ENCODE results near the gene THSD7A. TPM values are rescaled to one million over a fixed set of nuclear protein-coding genes. Genes with fewer than 3 reads are reported as not detected.

THSD7A gene
- total and polyA plus RNA-seq, 9 of the 15 experiments (the other 6 are each of a cell fraction or from before 2014, with no cell fraction given): 0.01 to 0.02 TPM; not detected in 7

DNA sequence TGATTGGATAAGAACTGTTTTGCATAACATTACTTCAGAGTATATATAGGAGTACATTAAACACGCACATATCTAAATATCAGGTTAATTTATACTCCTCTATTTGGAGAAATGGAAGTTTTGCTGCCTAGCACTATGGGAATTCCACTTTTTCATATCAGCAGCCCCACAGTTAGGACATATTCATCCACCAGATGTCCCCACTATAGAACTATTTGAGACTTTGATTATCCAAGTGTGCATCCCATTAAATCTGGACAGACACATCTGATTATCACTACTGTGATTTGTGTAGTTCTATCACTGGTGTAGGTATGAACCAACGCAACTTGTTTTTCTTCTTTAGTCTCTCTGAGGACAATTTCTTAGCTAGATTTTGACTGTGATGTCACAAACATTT lies 345.7 kb downstream of the THSD7A start:
- H3K4me1 ChIP-seq (replicated peaks in 1 of 2; ENCODE audit: control insufficient read depth in 2 of 2, insufficient read depth in 2 of 2, low read length in 2 of 2): no peaks in the 10 kb centered on the region
- H3K4me2 ChIP-seq (ENCODE audit: insufficient read depth, low read length): no peak overlapping the region
- in situ Hi-C loops (cut with MboI): no loop called here
- no peak overlapping the region for H3K27ac ChIP-seq (ENCODE audit: extremely low read depth, low read depth, low read length)
- no peaks in the 10 kb centered on the region for H3K79me2 ChIP-seq (ENCODE audit: control insufficient read depth, insufficient read depth, low read length)
- TF ChIP-seq MTF1 (CRISPR knock-in tag; IDR thresholded peaks at IDR 0.05; ENCODE audit: borderline replicate concordance) (no peak), ZNF3 (CRISPR knock-in tag; IDR thresholded peaks at IDR 0.05) (no peak)
- ChIA-PET CTCF (ENCODE audit: low intra/inter-chr PET ratio) (no interaction called here), POLR2A (no interaction called here)
- WGBS (ENCODE audit: insufficient coverage, low coverage, missing lambda C conversion rate): 0% methylated on average over 2 of the region's 2 CpGs
- no peak overlapping the region for H2AFZ ChIP-seq (ENCODE audit: low read depth, low read length)
- no peak for ATAC-seq
- no peaks in the 10 kb centered on the region for H3K27me3 ChIP-seq (ENCODE audit: control insufficient read depth in 2 of 2, insufficient read depth in 2 of 2, low read length in 2 of 2)
- H3K9me3 ChIP-seq (replicated peaks; ENCODE audit: control insufficient read depth, insufficient read depth, low read depth, low read length): peaks cover 1% of the 10 kb centered on the region; the same call in 1 of the 2 replicates
- no peak overlapping the region for H3K9ac ChIP-seq (ENCODE audit: insufficient read depth in 1 of 2, low read depth in 2 of 2, low read length in 2 of 2)
- no peak for DNase-seq (ENCODE audit: extremely low read depth in 1 of 4, low spot score in 3 of 4)
- H3K4me3 ChIP-seq: no peak overlapping the region
- no peaks in the 10 kb centered on the region for H4K20me1 ChIP-seq (replicated peaks; ENCODE audit: control insufficient read depth, insufficient read depth, low read length)
- no peaks in the 10 kb centered on the region for H3K36me3 ChIP-seq (ENCODE audit: control insufficient read depth, insufficient read depth, low read length)
- FAIRE-seq: no peak
- BruUV-seq (replicated peaks): no TSS peak
- intact Hi-C loops (cut with micrococcal nuclease): no loop called here
- no peaks in the 10 kb centered on the region for H3K9me1 ChIP-seq (ENCODE audit: control insufficient read depth, insufficient read depth, low read length)

DNA sequence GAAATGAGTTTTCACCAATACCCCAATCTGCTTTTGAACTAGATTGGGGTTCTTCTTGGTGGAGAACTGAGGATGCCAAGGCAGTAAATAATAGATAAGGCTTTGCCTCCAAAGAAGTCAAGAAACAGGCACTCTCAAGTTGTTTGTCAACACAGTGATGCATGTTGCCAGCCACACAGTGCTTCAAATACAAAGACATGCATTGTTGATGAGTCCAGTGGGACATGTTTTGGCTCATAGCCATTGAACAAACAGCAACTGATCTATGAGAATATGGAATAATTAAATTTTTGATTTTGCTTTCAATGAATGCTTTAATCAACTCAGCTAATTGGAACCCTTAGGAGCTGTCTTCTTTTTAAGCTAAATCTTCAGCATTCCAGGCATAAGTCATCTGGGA lies 346.4 kb downstream of the THSD7A start:
- intact Hi-C loops (cut with micrococcal nuclease) (no loop called here), in situ Hi-C loops (cut with MboI) (no loop called here)
- no peaks in the 10 kb centered on the region for H4K20me1 ChIP-seq (replicated peaks; ENCODE audit: control insufficient read depth, insufficient read depth, low read length)
- no peaks in the 10 kb centered on the region for H3K27me3 ChIP-seq (ENCODE audit: control insufficient read depth in 2 of 2, insufficient read depth in 2 of 2, low read length in 2 of 2)
- no peak overlapping the region for H3K9ac ChIP-seq (ENCODE audit: insufficient read depth in 1 of 2, low read depth in 2 of 2, low read length in 2 of 2)
- no peaks in the 10 kb centered on the region for H3K4me1 ChIP-seq (replicated peaks in 1 of 2; ENCODE audit: control insufficient read depth in 2 of 2, insufficient read depth in 2 of 2, low read length in 2 of 2)
- H3K4me3 ChIP-seq: no peak overlapping the region
- no peak overlapping the region for H3K4me2 ChIP-seq (ENCODE audit: insufficient read depth, low read length)
- ChIA-PET CTCF (ENCODE audit: low intra/inter-chr PET ratio) (no interaction called here), POLR2A (no interaction called here)
- ATAC-seq: no peak
- H3K36me3 ChIP-seq (ENCODE audit: control insufficient read depth, insufficient read depth, low read length): no peaks in the 10 kb centered on the region
- H3K9me3 ChIP-seq (replicated peaks; ENCODE audit: control insufficient read depth, insufficient read depth, low read depth, low read length): peaks cover 1% of the 10 kb centered on the region; the same call in 1 of the 2 replicates
- H3K27ac ChIP-seq (ENCODE audit: extremely low read depth, low read depth, low read length): no peak overlapping the region
- no peaks in the 10 kb centered on the region for H3K9me1 ChIP-seq (ENCODE audit: control insufficient read depth, insufficient read depth, low read length)
- FAIRE-seq: no peak
- no peaks in the 10 kb centered on the region for H3K79me2 ChIP-seq (ENCODE audit: control insufficient read depth, insufficient read depth, low read length)
- no TSS peak for BruUV-seq (replicated peaks)
- DNase-seq (ENCODE audit: extremely low read depth in 1 of 4, low spot score in 3 of 4): no peak
- no peak overlapping the region for H2AFZ ChIP-seq (ENCODE audit: low read depth, low read length)
- TF ChIP-seq ZNF277 (CRISPR knock-in tag; IDR thresholded peaks at IDR 0.05; ENCODE audit: borderline replicate concordance) (no peak), CGGBP1 (CRISPR knock-in tag; IDR thresholded peaks at IDR 0.05) (no peak), EZH2 (IDR thresholded peaks at IDR 0.05; ENCODE audit: borderline replicate concordance, low read depth, low read length) (no peak), SAFB (IDR thresholded peaks at IDR 0.05; ENCODE audit: borderline replicate concordance, low read depth, low read length) (no peak), NONO (IDR thresholded peaks at IDR 0.05; ENCODE audit: low read depth in 2 of 2, low read length in 1 of 2) (no peak)
